HG03469 (cell line): ENCODE data around the gene TIMM17B.
A peak's percentile ranks its signal among the peaks of the same experiment; 100 is the strongest.

Source experiments
- ATAC-seq: cut with Tn5 transposase; IDR thresholded peaks from one replicate; pipeline ENCODE4 v1.9.1; 2021; ENCODE audit warnings: mild to moderate bottlenecking, moderate library complexity, moderate number of reproducible peaks; ENCODE audit not compliant: unreplicated experiment

The TIMM17B gene

GRCh38 chrX:48897625-48898306, at the start of gene TIMM17B, which contains the start of gene PQBP1:
Gene TIMM17B, minus strand, starts transcription at chrX:48897768. Its CDS starts 19 bp downstream, at chrX:48897749.
Gene PQBP1, plus strand, starts transcription at chrX:48897930. Its CDS starts 580 bp downstream, at chrX:48898510.
- ATAC-seq = peak; percentile 88

- no peak for ATAC-seq
These were observed 48.2 kb upstream of the TIMM17B start for GRCh38 chrX:48945517-48946348.

- no peak for ATAC-seq
These were observed 45.3 kb upstream of the TIMM17B start for GRCh38 chrX:48942895-48943294.

- no peak for ATAC-seq
These were observed 42.9 kb upstream of the TIMM17B start for GRCh38 chrX:48940404-48940955.

GRCh38 chrX:48939524-48940228, 42.1 kb upstream of the TIMM17B start:
- no peak for ATAC-seq

GRCh38 chrX:48938721-48939425, 41.3 kb upstream of the TIMM17B start:
- ATAC-seq = peak; percentile 32

- peak; percentile 29 for ATAC-seq
These were observed 39.7 kb upstream of the TIMM17B start for GRCh38 chrX:48937054-48937907.

- no peak for ATAC-seq
These were observed 39.0 kb upstream of the TIMM17B start for GRCh38 chrX:48936429-48937053.

GRCh38 chrX:48935301-48935670, 37.7 kb upstream of the TIMM17B start:
- ATAC-seq = no peak

- no peak for ATAC-seq
These were observed 37.2 kb upstream of the TIMM17B start for GRCh38 chrX:48934581-48935300.

GRCh38 chrX:48933757-48934156, 36.2 kb upstream of the TIMM17B start:
- ATAC-seq = no peak

- ATAC-seq = no peak
These were observed 30.3 kb upstream of the TIMM17B start for GRCh38 chrX:48927736-48928382.

GRCh38 chrX:48927123-48927522, 29.6 kb upstream of the TIMM17B start:
- ATAC-seq = no peak

- no peak for ATAC-seq
These were observed 26.7 kb upstream of the TIMM17B start for GRCh38 chrX:48924270-48924669.

GRCh38 chrX:48923771-48924170, 26.2 kb upstream of the TIMM17B start:
- ATAC-seq = no peak

GRCh38 chrX:48920718-48921104, 23.1 kb upstream of the TIMM17B start:
- ATAC-seq = no peak

- ATAC-seq = no peak
These were observed 22.6 kb upstream of the TIMM17B start for GRCh38 chrX:48919947-48920717.
